GM10266 (cell line): ENCODE data around the gene SYK.
"Not testable (repeated sequence)": the region's sequence is repeated elsewhere in the genome, so short reads cannot be mapped to it uniquely, and the experiment has no call there.

Experiments
- DNase-seq: peaks from one replicate; pipeline ENCODE4 v3.0.0; 2012; ENCODE audit errors: extremely low spot score
- TF ChIP-seq, protein P1 (sequence below): IDR thresholded peaks from 2 replicates; pipeline ENCODE4 v1.5.1; 2012; ENCODE audit warnings: mild to moderate bottlenecking, low read depth; ENCODE audit not compliant: control insufficient read depth, insufficient read depth; ENCODE audit errors: missing control alignments

The SYK gene

DNA sequence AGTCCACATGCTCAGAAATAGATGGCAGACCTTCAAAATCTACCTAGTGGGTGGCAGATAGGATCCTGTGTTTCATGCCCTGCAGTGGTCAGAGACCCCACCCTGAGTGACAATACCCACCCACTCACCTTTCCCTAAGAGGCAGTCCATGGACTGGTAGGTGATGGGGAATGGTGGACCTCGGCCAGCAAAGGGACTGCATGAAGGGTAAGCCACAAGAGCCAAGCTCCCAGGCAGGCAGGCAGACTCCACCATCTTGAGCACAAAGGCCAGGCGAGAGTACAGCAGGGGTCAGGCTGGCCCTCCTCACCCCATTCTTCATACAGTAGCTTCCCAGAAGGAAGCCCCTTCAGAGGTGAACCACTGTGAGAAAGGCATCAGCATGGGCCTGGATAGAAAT, 78.4 kb downstream of the SYK start:
- TF ChIP-seq, protein P1, sequence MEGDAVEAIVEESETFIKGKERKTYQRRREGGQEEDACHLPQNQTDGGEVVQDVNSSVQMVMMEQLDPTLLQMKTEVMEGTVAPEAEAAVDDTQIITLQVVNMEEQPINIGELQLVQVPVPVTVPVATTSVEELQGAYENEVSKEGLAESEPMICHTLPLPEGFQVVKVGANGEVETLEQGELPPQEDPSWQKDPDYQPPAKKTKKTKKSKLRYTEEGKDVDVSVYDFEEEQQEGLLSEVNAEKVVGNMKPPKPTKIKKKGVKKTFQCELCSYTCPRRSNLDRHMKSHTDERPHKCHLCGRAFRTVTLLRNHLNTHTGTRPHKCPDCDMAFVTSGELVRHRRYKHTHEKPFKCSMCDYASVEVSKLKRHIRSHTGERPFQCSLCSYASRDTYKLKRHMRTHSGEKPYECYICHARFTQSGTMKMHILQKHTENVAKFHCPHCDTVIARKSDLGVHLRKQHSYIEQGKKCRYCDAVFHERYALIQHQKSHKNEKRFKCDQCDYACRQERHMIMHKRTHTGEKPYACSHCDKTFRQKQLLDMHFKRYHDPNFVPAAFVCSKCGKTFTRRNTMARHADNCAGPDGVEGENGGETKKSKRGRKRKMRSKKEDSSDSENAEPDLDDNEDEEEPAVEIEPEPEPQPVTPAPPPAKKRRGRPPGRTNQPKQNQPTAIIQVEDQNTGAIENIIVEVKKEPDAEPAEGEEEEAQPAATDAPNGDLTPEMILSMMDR = no peak
- DNase-seq = no peak

DNA sequence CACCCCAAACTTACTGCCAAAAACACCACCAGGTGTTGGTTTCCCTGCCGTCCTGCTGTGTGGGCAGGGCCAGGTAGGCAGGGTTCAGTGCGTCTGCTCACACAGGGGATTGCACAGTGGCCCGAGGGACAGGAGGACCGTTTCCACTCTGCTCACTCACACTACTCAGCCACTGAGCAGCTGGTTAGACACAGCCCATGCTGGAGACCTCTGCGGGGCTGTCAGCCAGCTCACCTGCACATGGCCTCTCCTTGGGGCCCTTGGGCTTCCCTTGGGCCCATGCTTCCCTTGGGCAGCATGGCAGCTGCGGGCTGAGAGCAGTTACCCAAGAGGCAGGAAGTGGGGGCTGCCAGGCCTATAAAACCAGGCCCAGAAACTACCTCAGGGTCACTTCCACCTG, 79.0 kb downstream of the SYK start:
- no peak for DNase-seq
- TF ChIP-seq, protein P1 = no peak

DNA sequence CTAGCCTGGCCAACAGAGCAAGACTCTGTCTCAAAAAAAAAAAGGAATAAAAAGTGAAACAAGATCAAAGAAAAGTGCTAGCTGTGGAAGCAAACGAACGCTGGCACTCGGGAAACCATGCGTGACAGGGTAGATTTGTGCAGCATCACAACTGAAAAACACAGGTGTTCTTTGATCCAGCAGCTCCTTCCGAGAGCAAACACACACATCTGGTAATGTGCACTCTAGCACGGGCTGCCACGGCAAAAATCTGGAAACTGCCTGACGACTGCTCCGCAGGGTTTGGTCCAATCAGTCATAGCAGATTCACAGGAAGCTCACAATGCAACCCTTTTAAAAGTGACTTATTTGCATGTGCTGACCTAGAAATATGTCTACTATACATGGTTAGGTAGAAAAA, 80.0 kb downstream of the SYK start:
- DNase-seq = peak; percentile 20

DNA sequence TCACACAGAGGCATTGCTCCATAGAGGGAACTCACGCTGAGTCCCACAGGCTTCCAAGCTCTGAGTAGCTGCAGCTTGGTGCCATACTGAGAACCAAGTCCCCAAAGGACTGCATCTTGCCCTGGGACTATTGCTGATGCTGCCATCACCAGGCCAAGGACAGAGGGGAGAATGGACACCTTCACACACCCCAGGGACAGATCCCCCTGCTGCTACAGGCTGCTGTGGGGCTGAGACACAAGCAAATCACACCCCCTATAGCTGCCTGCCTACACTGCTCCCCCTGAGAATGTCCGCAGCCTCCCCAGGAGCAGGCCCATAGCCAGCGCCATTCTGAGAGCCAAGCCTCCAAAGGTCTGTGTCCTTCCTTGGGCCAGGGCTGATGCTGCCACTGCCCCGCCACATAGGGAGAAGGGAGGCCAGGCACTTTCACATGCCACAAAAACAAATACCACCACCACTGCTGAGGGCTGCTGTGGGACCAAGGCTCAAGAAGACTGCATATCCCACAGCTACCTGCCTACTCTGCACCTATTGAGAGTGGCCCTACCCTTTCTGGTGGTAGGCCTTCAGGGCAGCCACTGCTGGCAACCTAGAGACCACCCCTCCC, 81.5 kb downstream of the SYK start:
- DNase-seq = no peak
- TF ChIP-seq, protein P1 = no peak

More for the DNA sequence above, 80.0 kb downstream of the SYK start:
- TF ChIP-seq, protein P1 = no peak

DNA sequence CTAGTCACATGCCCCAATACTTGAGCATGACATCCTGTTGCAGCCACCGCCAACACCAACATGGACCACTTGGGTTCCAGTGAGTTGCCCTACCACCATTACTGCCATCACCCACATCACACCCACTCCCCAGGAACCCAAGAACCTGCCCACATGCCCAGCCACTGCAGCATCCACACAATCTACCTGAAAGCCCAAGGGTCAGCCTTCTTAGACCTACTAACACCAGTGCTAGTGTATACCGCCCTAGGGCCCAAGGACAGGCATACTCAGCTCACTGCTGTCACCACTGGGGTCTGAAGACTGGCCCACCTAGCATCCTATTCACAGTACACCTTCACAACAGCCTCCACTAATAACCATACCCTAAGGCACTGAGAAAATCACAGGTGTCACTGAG, 82.0 kb downstream of the SYK start:
- TF ChIP-seq, protein P1 = no peak
- no peak for DNase-seq

DNA sequence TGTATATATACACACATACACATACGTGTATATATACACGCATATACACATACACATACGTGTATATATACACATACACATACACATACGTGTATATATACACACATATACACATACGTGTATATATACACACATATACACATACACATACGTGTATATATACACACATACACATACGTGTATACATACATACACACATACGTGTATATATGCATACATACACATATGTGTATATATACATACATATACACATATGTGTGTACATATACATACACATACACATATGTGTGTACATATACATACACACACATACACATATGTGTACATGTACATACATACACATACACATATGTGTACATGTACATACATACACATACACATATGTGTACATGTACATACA, 82.6 kb downstream of the SYK start:
- DNase-seq = no peak
- TF ChIP-seq, protein P1 = no peak

DNA sequence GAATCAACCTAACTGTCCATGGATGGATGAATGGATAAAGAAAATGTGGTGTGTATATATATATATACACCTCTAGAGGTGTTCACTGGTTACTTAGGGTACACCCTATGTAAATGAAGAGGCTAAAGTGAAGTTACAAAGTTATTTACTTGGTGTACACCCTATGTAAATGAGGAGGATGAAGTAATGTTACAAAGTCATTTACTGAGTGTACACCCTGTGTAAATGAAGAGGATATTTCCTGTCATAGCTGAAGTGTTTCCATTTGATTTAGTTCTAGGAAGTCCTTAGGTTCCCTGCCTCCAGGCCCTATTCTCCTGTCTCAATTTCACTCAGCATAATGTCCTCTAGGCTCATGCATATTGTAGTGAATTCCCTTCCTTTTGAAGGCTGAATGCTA, 85.2 kb downstream of the SYK start:
- DNase-seq = not testable (repeated sequence)

DNA sequence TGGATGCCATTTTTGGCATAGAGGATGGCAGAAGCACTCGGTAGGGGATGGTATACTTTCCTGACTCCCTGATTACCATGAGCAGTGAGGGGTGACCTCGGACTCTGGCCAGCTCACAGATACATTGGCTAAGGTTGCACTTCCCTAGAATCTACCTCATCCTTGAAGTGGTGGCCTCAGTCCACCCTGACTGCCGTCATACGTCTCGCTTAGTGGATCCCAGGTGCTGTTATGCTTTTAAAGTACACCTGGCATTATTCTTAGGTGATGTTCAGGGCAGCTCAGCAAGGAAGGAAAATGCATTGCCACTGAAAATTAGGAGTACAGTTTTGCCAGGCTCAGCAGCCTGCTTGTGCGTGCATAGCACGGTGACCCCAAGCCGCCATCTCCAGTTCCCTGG, 87.3 kb downstream of the SYK start:
- DNase-seq = no peak
- TF ChIP-seq, protein P1 = no peak
